B cell (primary cell): ENCODE measurements around the gene DEFB131B. TPM values are rescaled to one million over a fixed set of nuclear protein-coding genes. Genes with fewer than 3 reads are reported as not detected.
"Not testable (repeated sequence)": the region's sequence is repeated elsewhere in the genome, so short reads cannot be mapped to it uniquely, and the experiment has no call there.

ENCODE experiments used
- ATAC-seq: fragments of 200-7000 bp; cut with Tn5 transposase; one replicate; pipeline ENCODE4 v1.10.0; 2021; ENCODE audit warnings: low read depth, mild to moderate bottlenecking, moderate number of reproducible peaks, moderate library complexity
- CTCF ChIA-PET: fragments of 350-600 bp; sonication (Branson Sonifier 250); formaldehyde crosslinking; loops from one replicate; lab custom pipeline; 2021; ENCODE audit warnings: antibody characterized with exemption, inconsistent platforms; lab: Charles Lee
- POLR2A ChIA-PET: fragments of 350-600 bp; sonication (Branson Sonifier 250); formaldehyde crosslinking; loops from one replicate; lab custom pipeline; 2021; ENCODE audit warnings: antibody characterized with exemption; lab: Charles Lee
- DNase-seq: peaks from one replicate; pipeline ENCODE4 v3.0.0; 2013
- H2AFZ ChIP-seq: 2 replicates; pipeline ENCODE4 v1.6.1; 2012; ENCODE audit warnings: mild to moderate bottlenecking, low read depth, low read length; ENCODE audit not compliant: insufficient read depth, poor library complexity, severe bottlenecking
- H3K27ac ChIP-seq, 2 donors: 1 replicate in 1 of 2; 2 replicates in 1 of 2; pipeline ENCODE4 v1.5.1; 2012 to 2013; ENCODE audit warnings: low read length in 2 of 2, mild to moderate bottlenecking in 2 of 2, moderate library complexity in 1 of 2
- H3K27me3 ChIP-seq, 4 experiments: fragments of 200-600 bp in 1 of 4; sonication (generic) in 1 of 4; replicated peaks in 1 of 4; 1 replicate in 2 of 4; 2 replicates in 2 of 4; pipeline versions ENCODE4 v1.6.1 to v1.7.0; 2013 to 2016; ENCODE audit warnings: low read length in 3 of 4, mild to moderate bottlenecking in 2 of 4, mixed read lengths in 1 of 4, moderate library complexity in 1 of 4; ENCODE audit not compliant: insufficient read depth in 4 of 4, control insufficient read depth in 3 of 4; ENCODE audit errors: control extremely low read depth in 1 of 4
- H3K36me3 ChIP-seq, 2 experiments: replicated peaks in 1 of 2; 1 replicate in 1 of 2; 2 replicates in 1 of 2; pipeline versions ENCODE4 v1.6.1 to v1.7.1; 2013; ENCODE audit warnings: low read length in 1 of 2; ENCODE audit not compliant: insufficient read depth in 2 of 2, control insufficient read depth in 1 of 2; ENCODE audit errors: control extremely low read depth in 1 of 2, extremely low read depth in 1 of 2
- H3K4me1 ChIP-seq, 2 donors: fragments of 200-600 bp in 1 of 2; sonication (generic) in 1 of 2; 1 replicate in 1 of 2; 2 replicates in 1 of 2; pipeline versions ENCODE4 v1.5.1 to v1.6.1; 2013 to 2017; ENCODE audit warnings: low read length in 2 of 2; ENCODE audit not compliant: control insufficient read depth in 2 of 2, insufficient read depth in 2 of 2
- H3K4me2 ChIP-seq: replicated peaks from 2 replicates; pipeline ENCODE3; 2012; ENCODE audit warnings: mild to moderate bottlenecking, low read depth, low read length; ENCODE audit not compliant: poor library complexity, severe bottlenecking
- H3K4me3 ChIP-seq, 5 experiments: fragments of 200-600 bp in 1 of 5; sonication (generic) in 1 of 5; 1 replicate in 3 of 5; 2 replicates in 2 of 5; pipeline versions ENCODE4 v1.5.1 to v1.7.0; 2011 to 2016; ENCODE audit warnings: low read length in 4 of 5, mild to moderate bottlenecking in 4 of 5, low read depth in 2 of 5, control low read depth in 1 of 5, moderate library complexity in 1 of 5; ENCODE audit not compliant: insufficient read depth in 1 of 5; ENCODE audit errors: control extremely low read depth in 1 of 5, extremely low read depth in 1 of 5
- H3K79me2 ChIP-seq: fragments of 200-600 bp; sonication (generic); one replicate; pipeline ENCODE4 v1.6.0; 2016; ENCODE audit warnings: low read length; ENCODE audit not compliant: control insufficient read depth, insufficient read depth
- H3K9ac ChIP-seq: fragments of 200-600 bp; sonication (generic); 2 replicates; pipeline ENCODE4 v1.6.1; 2017; ENCODE audit warnings: mild to moderate bottlenecking, low read length, moderate library complexity
- H3K9me3 ChIP-seq, 3 donors: one replicate each; pipeline versions ENCODE4 v1.6.1 to v1.7.1; 2013; ENCODE audit warnings: low read length in 2 of 3; ENCODE audit not compliant: control insufficient read depth in 2 of 3, insufficient read depth in 1 of 3; ENCODE audit errors: control extremely low read depth in 1 of 3
- H4K20me1 ChIP-seq: 2 replicates; pipeline ENCODE4 v1.6.0; 2012; ENCODE audit warnings: mild to moderate bottlenecking, low read length; ENCODE audit not compliant: insufficient read depth, control insufficient read depth, poor library complexity, severe bottlenecking
- H3K27ac Mint-ChIP-seq: one replicate; pipeline ENCODE4 v1.8.0; 2021; ENCODE audit warnings: mixed read lengths
- H3K27me3 Mint-ChIP-seq: one replicate; pipeline ENCODE4 v1.8.0; 2021; ENCODE audit warnings: mixed read lengths
- H3K4me1 Mint-ChIP-seq: one replicate; pipeline ENCODE4 v1.8.0; 2021; ENCODE audit warnings: mixed read lengths
- H3K4me3 Mint-ChIP-seq: one replicate; pipeline ENCODE4 v1.8.0; 2021; ENCODE audit warnings: mixed read lengths
- H3K9me3 Mint-ChIP-seq: one replicate; pipeline ENCODE4 v1.8.0; 2022; ENCODE audit warnings: mixed read lengths; ENCODE audit not compliant: insufficient read depth
- CTCF ChIP-seq: fragments of 200-600 bp; IDR thresholded peaks from one replicate; pipeline ENCODE4 v1.8.0; 2022; ENCODE audit warnings: antibody characterized with exemption, mild to moderate bottlenecking
- EZH2 ChIP-seq: IDR thresholded peaks from 2 replicates; pipeline ENCODE4 v1.6.1; 2012; ENCODE audit warnings: borderline replicate concordance, low read depth, mild to moderate bottlenecking, moderate library complexity, low read length; ENCODE audit not compliant: insufficient read depth, poor library complexity, severe bottlenecking
- WGBS: methylation state at CpG from one replicate; pipeline ENCODE4 v1.1.5; 2013; ENCODE audit warnings: missing lambda C conversion rate; ENCODE audit not compliant: insufficient coverage; 5-methylcytosine and 5-hydroxymethylcytosine counted together
- intact Hi-C: fragments of 100-400 bp; cut with micrococcal nuclease; formaldehyde crosslinking; loops from one replicate; pipeline ENCODE4 v1.10.0; 2022
- polyA plus RNA-seq: library from polyadenylated mRNA; depleted of rRNA; stranded (reverse); fragments of >200 nt; gene quantifications from 2 replicates; pipeline ENCODE4 v1.2.3, GENCODE V29; 2012
- total RNA-seq, 2 donors: library from RNA; stranded (reverse); fragments of 120-200 nt in 1 of 2; gene quantifications; 1 replicate in 1 of 2; 2 replicates in 1 of 2; pipeline versions ENCODE4 v1.2.3 to v1.2.4, GENCODE V29; 2013 to 2022

The DEFB131B gene
- total and polyA plus RNA-seq, 2 donors (not counting 1 experiment from before 2014, with no cell fraction given) = not detected

GRCh38 chr11:71895961-71896360 lies 17.7 kb downstream of the DEFB131B start:
- no peak overlapping the region for H3K4me2 ChIP-seq
- TF ChIP-seq CTCF (no peak), EZH2 (no peak)
- no peak overlapping the region for H3K4me3 ChIP-seq
- no peak for DNase-seq
- no peaks in the 10 kb centered on the region for H4K20me1 ChIP-seq
- Mint-ChIP-seq H3K9me3 (no peaks in the 10 kb centered on the region), H3K4me3 (no peak overlapping the region), H3K27me3 (no peaks in the 10 kb centered on the region), H3K4me1 (no peaks in the 10 kb centered on the region), H3K27ac (no peak overlapping the region)
- H3K27ac ChIP-seq = no peak overlapping the region
- no peaks in the 10 kb centered on the region for H3K27me3 ChIP-seq
- no peak for ATAC-seq
- no peak overlapping the region for H2AFZ ChIP-seq
- POLR2A ChIA-PET = no interaction called here
- H3K79me2 ChIP-seq = no peaks in the 10 kb centered on the region
- WGBS = 96% methylated on average over 7 of the region's 12 CpGs
- H3K9me3 ChIP-seq = no peaks in the 10 kb centered on the region
- H3K4me1 ChIP-seq = no peaks in the 10 kb centered on the region
- CTCF ChIA-PET = no interaction called here
- H3K36me3 ChIP-seq = no peaks in the 10 kb centered on the region
- no peak overlapping the region for H3K9ac ChIP-seq
- intact Hi-C loops = no loop called here

GRCh38 chr11:71901137-71901536 lies 22.9 kb downstream of the DEFB131B start:
- H3K27ac ChIP-seq, H3K27me3 ChIP-seq, H4K20me1 ChIP-seq, ATAC-seq, H3K79me2 ChIP-seq, H3K9ac ChIP-seq, H3K27me3 Mint-ChIP-seq, H3K36me3 ChIP-seq, DNase-seq, H3K27ac Mint-ChIP-seq, H3K4me3 Mint-ChIP-seq, POLR2A ChIA-PET, H3K4me3 ChIP-seq, H3K4me2 ChIP-seq, H3K4me1 ChIP-seq, H2AFZ ChIP-seq, CTCF ChIA-PET, H3K9me3 Mint-ChIP-seq, H3K9me3 ChIP-seq, intact Hi-C loops, H3K4me1 Mint-ChIP-seq: not testable (repeated sequence)
- WGBS = 99% methylated on average over 14 of the region's 14 CpGs
